SK-N-SH treated with all-trans-retinoic acid at 6 μM for 48 hours (cell line): Measurements from ENCODE around the gene ADGRG1.

Experiments used
- ZNF70 ChIP-seq: fragments of 450-650 bp; formaldehyde crosslinking; IDR thresholded peaks from 2 replicates; pipeline ENCODE4 v1.5.0; 2020; ENCODE audit warnings: mild to moderate bottlenecking, moderate library complexity
- TF ChIP-seq, protein P1 (sequence below): fragments of 250-450 bp; sonication (Bioruptor Pico); IDR thresholded peaks from 2 replicates; pipeline ENCODE4 v1.8.0; 2020; ENCODE audit warnings: mild to moderate bottlenecking, moderate library complexity, borderline replicate concordance

DNA sequence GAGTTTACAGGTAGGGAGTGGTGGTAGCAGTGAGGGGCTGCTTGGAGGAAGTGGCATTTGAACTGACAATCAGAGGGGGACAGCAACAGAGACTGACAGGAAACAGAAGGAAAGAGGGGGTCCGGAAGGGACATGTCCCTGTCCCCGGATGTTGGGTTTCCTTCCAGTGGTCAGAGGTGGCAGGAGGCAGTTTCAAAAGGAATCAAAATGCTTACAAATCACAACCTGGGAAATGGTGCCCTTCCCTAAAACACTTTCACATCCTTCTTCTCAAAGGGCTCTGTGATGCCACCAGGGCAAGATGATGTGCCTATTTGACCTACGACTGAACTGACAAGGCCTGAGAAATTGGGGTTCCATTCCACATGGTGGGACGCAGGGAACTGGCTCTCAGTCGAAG lies 19.7 kb downstream of the ADGRG1 start:
- TF ChIP-seq, protein P1, sequence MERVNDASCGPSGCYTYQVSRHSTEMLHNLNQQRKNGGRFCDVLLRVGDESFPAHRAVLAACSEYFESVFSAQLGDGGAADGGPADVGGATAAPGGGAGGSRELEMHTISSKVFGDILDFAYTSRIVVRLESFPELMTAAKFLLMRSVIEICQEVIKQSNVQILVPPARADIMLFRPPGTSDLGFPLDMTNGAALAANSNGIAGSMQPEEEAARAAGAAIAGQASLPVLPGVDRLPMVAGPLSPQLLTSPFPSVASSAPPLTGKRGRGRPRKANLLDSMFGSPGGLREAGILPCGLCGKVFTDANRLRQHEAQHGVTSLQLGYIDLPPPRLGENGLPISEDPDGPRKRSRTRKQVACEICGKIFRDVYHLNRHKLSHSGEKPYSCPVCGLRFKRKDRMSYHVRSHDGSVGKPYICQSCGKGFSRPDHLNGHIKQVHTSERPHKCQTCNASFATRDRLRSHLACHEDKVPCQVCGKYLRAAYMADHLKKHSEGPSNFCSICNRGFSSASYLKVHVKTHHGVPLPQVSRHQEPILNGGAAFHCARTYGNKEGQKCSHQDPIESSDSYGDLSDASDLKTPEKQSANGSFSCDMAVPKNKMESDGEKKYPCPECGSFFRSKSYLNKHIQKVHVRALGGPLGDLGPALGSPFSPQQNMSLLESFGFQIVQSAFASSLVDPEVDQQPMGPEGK (CRISPR knock-in tag): no peak
- no peak for TF ChIP-seq ZNF70 (CRISPR knock-in tag)
